ENCODE results near the gene TTC34.

Gene TTC34

GRCh38 chr1:2589431-2590232 lies 211.9 kb downstream of the TTC34 start:
- DNase-seq (ENCODE audit: low spot score): no peak
- no peak for TF ChIP-seq CTCF (IDR thresholded peaks at IDR 0.05; ENCODE audit: extremely low read depth, insufficient read depth, missing control alignments)
- in situ Hi-C loops (cut with MboI; ENCODE audit: low pct_unique_long_range_greater_than_20kb, low sequenced_read_pairs, unreplicated experiment): no loop called here

GRCh38 chr1:2588661-2589430 lies 212.6 kb downstream of the TTC34 start:
- no peak for TF ChIP-seq CTCF (IDR thresholded peaks at IDR 0.05; ENCODE audit: extremely low read depth, insufficient read depth, missing control alignments)
- DNase-seq (ENCODE audit: low spot score): no peak
- in situ Hi-C loops (cut with MboI; ENCODE audit: low pct_unique_long_range_greater_than_20kb, low sequenced_read_pairs, unreplicated experiment): no loop called here

DNA sequence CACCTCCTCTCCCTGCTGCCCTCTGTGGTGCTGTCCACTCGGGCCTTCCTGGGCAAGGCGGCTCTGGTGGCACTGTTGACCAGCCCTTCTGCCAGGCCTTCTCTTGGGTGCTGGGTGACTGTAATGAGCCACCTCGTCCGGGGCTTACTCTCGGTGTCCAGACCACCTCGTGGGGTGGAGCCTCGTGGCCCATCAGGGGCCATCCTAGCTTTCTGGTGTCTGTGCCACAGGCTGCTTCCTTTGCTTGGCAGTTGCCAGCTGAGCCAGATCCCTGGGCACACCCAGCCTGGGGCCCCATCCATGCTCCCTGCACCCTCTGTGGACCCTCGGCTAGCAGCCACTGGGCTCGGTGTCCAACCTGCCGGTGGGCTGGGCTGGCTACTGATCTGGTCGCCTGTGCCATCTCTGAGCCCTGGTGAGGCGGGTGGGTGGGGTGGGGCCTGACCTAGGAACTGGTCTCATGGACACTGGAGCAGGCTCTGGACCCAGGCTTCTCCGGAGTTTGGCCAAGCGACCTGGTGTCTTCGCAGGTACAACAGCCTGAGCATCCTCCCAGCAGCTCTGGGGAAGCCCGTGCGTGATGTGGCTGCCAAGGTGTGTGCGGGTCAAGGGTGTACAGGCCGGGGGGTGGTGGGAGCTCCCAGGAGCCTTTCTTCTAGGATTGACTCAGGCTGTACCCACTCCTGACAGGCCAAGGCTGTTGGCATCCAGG lies 213.5 kb downstream of the TTC34 start:
- no peak for DNase-seq (ENCODE audit: low spot score)
- in situ Hi-C loops (cut with MboI; ENCODE audit: low pct_unique_long_range_greater_than_20kb, low sequenced_read_pairs, unreplicated experiment): no loop called here
- no peak for TF ChIP-seq CTCF (IDR thresholded peaks at IDR 0.05; ENCODE audit: extremely low read depth, insufficient read depth, missing control alignments)

GRCh38 chr1:2587071-2587859 lies 214.2 kb downstream of the TTC34 start:
- in situ Hi-C loops (cut with MboI; ENCODE audit: low pct_unique_long_range_greater_than_20kb, low sequenced_read_pairs, unreplicated experiment): no loop called here
- peak; percentile 54 for DNase-seq (ENCODE audit: low spot score)
- TF ChIP-seq CTCF (IDR thresholded peaks at IDR 0.05; ENCODE audit: extremely low read depth, insufficient read depth, missing control alignments): no peak

DNA sequence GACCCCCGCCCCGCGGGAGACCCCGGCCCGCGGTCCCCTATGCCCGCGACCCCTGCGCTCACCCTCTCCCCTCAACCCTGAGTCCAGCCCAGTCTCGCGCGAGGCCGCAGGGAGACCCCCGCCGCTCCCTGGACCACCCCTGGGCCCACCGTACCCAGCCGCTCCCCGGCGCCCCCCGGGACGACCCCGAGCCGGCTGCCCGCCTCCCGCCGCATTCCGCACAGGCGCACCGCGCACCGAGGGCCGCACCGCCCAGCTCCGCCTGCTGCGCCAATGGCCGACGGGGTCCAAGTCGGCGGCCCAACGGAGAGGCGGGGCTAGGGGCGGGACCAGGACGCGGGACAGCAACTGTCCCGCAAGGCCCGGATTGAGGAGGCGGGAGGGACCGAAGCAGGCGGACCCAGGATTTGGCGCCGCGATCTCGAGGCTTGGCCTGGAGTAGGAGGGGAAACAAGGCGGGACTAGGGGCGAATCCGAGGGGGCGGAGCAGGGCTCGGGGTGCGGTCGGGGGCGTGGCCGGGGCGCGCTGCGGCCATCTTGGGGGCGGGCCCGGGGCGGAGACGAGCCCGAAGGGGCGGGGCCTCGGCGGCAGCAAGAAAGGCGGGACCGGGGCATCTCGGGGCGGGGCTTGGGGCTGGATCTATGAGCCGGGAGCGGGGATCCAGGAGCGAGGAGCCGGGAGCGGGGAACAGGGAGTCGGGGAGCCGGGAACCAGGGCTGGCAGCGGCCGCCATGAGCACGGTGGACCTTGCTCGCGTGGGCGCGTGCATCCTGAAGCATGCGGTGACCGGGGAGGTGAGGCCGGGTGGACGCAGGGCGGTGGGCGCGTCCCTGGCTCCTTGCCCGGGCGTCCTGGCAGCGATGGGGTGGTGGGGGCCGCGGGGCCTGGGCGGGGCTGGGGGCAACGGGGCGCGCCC lies 215.1 kb downstream of the TTC34 start, which contains the start of gene PRXL2B:
PRXL2B (plus strand) TSS at position 624 of the 917 bp plus-strand sequence; CDS start at position 733, 109 bp downstream.
- in situ Hi-C loops (cut with MboI; ENCODE audit: low pct_unique_long_range_greater_than_20kb, low sequenced_read_pairs, unreplicated experiment): no loop called here
- TF ChIP-seq CTCF (IDR thresholded peaks at IDR 0.05; ENCODE audit: extremely low read depth, insufficient read depth, missing control alignments): no peak
- peak; percentile 100 for DNase-seq (ENCODE audit: low spot score)

Measured in GM13977 (cell line).